ENCODE results near the gene IL17REL. TPM values are rescaled to one million over a fixed set of nuclear protein-coding genes. Genes with fewer than 3 reads are reported as not detected.

IL17REL gene
- total RNA-seq, 1 donor from 2014 or later: not detected

- no peak for DNase-seq (ENCODE audit: low spot score)
Observed at GRCh38 chr22:50022171-50022819, 9.7 kb upstream of the IL17REL start.

GRCh38 chr22:50020606-50021005 lies 8.0 kb upstream of the IL17REL start:
- no peak for DNase-seq (ENCODE audit: low spot score)

- no peak for DNase-seq (ENCODE audit: low spot score)
Observed at GRCh38 chr22:50019316-50019715, 6.8 kb upstream of the IL17REL start.

- no peak for DNase-seq (ENCODE audit: low spot score)
Observed at GRCh38 chr22:50018608-50019285, 6.2 kb upstream of the IL17REL start.

- DNase-seq (ENCODE audit: low spot score): no peak
Observed at GRCh38 chr22:50017701-50018224, 5.2 kb upstream of the IL17REL start.

GRCh38 chr22:50016988-50017700 lies 4.6 kb upstream of the IL17REL start:
- no peak for DNase-seq (ENCODE audit: low spot score)

GRCh38 chr22:50016308-50016987 lies 3.9 kb upstream of the IL17REL start:
- no peak for DNase-seq (ENCODE audit: low spot score)

- DNase-seq (ENCODE audit: low spot score): no peak
Observed at GRCh38 chr22:50015451-50016307, 3.1 kb upstream of the IL17REL start.

- no peak for DNase-seq (ENCODE audit: low spot score)
Observed at GRCh38 chr22:50014655-50015401, 2.3 kb upstream of the IL17REL start.

GRCh38 chr22:50014053-50014501 lies 1.5 kb upstream of the IL17REL start:
- no peak for DNase-seq (ENCODE audit: low spot score)

- no peak for DNase-seq (ENCODE audit: low spot score)
Observed at GRCh38 chr22:50011447-50012210, 936 bp downstream of the IL17REL start.

- DNase-seq (ENCODE audit: low spot score): no peak
Observed at GRCh38 chr22:50010676-50011446, 1.7 kb downstream of the IL17REL start.

- DNase-seq (ENCODE audit: low spot score): no peak
Observed at GRCh38 chr22:50009765-50010675, 2.5 kb downstream of the IL17REL start.

GRCh38 chr22:50009251-50009650 lies 3.3 kb downstream of the IL17REL start:
- no peak for DNase-seq (ENCODE audit: low spot score)

GRCh38 chr22:50008151-50009040 lies 4.2 kb downstream of the IL17REL start:
- DNase-seq (ENCODE audit: low spot score): no peak

GRCh38 chr22:50007057-50007511 lies 5.5 kb downstream of the IL17REL start:
- DNase-seq (ENCODE audit: low spot score): no peak
